Stromal cell of bone marrow (primary cell): Measurements from ENCODE around the gene SLC17A4.

Source experiments
- DNase-seq: peaks from one replicate; pipeline ENCODE4 v3.0.0-alpha.2; 2012; ENCODE audit warnings: low read depth

Gene SLC17A4

GRCh38 chr6:25816252-25816651 lies 61.7 kb downstream of the SLC17A4 start:
- no peak for DNase-seq

DNA sequence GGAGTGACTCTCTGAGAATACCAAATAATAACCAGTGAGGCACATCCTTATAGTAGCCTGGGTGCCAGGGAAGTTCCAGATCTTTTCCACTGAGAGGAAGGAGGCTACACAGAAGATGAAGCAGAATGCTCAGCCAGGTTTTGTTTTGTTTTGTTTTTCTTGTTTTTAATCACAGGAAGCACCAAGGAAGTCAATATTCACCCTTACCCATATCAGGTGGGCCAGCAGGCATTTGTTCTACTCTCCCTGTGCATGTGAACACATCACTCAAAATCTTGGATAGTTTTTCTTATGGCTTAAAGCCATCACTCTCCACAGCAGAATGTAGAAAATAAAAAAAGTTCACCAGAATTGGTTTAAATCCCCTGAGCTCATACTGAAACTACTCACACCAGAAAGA lies 66.8 kb downstream of the SLC17A4 start:
- DNase-seq = no peak

GRCh38 chr6:25829375-25829774 lies 74.8 kb downstream of the SLC17A4 start:
- no peak for DNase-seq

GRCh38 chr6:25830458-25830857 lies 75.9 kb downstream of the SLC17A4 start:
- no peak for DNase-seq
